Nucleus accumbens (tissue), 56 donors: ENCODE measurements around the gene FGF2.
"Not testable (repeated sequence)": the region's sequence is repeated elsewhere in the genome, so short reads cannot be mapped to it uniquely, and the experiment has no call there.

Experiments
- DNase-seq, 56 donors: peaks; one replicate each; lab custom pipeline; 2025; lab: John Stamatoyannopoulos, UW

The FGF2 gene

GRCh38 chr4:122914938-122915337 lies 88.3 kb downstream of the FGF2 start:
- no peak for DNase-seq

GRCh38 chr4:122917731-122918130 lies 91.1 kb downstream of the FGF2 start:
- no peak for DNase-seq

GRCh38 chr4:122920473-122920872 lies 93.8 kb downstream of the FGF2 start:
- DNase-seq: no peak

- no peak for DNase-seq
Measured at GRCh38 chr4:122921300-122921699, 94.7 kb downstream of the FGF2 start.

GRCh38 chr4:122921971-122922876 lies 95.6 kb downstream of the FGF2 start, which contains the start of gene NUDT6:
Gene NUDT6, minus strand, starts transcription at chr4:122922597. Its CDS starts 25 bp downstream, at chr4:122922572.
- DNase-seq: peak in 53 of 56 donors; percentile 5 to 83 (median 65)

GRCh38 chr4:122922877-122923511 lies 96.4 kb downstream of the FGF2 start:
- DNase-seq: peak; percentile 30 to 93 (median 80)

- DNase-seq: no peak
Measured at GRCh38 chr4:122928930-122929329, 102.3 kb downstream of the FGF2 start.

- no peak for DNase-seq
Measured at GRCh38 chr4:122930862-122931261, 104.2 kb downstream of the FGF2 start.

GRCh38 chr4:122932763-122933162 lies 106.1 kb downstream of the FGF2 start:
- DNase-seq: no peak

- not testable (repeated sequence) for DNase-seq
Measured at GRCh38 chr4:122945136-122945535, 118.5 kb downstream of the FGF2 start.

- no peak for DNase-seq
Measured at GRCh38 chr4:122946142-122946541, 119.5 kb downstream of the FGF2 start.
